Activated CD8-positive, alpha-beta memory T cell treated with anti-CD3 and anti-CD28 coated beads, Interleukin-2, amount 50 U/mL, for 24 hours (primary cell): Measurements from ENCODE around the gene CNTNAP5.
"Not testable (repeated sequence)": the region's sequence is repeated elsewhere in the genome, so short reads cannot be mapped to it uniquely, and the experiment has no call there.

Source experiments
- DNase-seq: peaks from one replicate; pipeline ENCODE4 v3.0.0-alpha.2; 2020; ENCODE audit errors: extremely low read depth

CNTNAP5 gene

DNA sequence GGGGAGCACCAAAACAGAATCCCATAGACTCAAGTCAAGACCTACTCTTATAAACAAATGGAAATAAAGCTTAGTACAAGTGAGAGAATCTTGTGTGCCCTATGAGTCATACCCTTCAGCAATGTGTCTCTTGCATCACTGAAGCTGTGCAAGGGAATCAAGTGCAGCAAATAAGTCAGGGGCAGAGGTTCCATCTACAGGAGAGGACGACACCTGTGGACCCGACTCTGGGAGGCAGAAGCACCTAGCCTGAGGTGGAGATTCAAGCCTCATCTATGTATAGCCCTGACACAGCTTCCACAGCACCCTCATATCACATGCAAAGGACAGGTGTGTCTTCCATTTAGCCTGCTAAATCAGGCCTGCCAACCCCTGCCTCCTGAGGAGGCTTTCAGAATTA is 298.2 kb downstream of the CNTNAP5 start:
- no peak for DNase-seq

DNA sequence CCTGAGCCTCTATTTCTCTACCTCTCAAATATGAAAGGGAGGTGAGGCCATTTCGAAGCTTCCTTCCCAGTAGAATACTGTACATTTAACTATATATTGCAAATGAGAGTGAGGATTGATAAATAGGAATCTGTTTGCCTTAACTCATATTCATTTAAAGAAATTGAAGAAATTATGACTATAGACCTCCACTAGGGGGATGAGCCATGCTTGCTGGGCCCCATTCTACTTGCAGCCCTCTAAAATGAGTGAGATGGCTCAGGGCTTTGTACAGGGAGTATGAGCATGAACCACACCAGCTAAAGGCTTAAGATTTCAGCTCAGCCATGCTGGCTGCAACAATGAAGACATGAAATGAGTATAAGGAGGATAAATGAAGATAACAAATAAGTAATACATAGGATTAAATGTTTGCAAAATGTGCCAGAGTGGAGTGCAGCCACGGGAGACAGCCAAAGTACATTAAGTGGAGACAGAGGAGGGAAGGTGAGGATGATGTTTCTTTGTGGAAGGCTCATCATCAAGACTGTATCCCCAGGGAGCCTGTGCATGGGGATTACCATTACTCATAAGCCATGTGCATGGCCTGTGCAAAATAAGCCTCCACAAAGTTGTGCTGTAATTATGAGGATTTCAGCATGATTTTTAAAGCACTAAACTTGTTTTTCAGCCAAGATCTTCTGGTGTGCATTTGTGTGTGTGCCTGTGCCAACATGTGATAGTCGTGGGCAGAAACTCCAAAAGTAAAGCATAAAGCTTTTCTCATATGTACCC is 300.8 kb downstream of the CNTNAP5 start:
- DNase-seq, result no peak

DNA sequence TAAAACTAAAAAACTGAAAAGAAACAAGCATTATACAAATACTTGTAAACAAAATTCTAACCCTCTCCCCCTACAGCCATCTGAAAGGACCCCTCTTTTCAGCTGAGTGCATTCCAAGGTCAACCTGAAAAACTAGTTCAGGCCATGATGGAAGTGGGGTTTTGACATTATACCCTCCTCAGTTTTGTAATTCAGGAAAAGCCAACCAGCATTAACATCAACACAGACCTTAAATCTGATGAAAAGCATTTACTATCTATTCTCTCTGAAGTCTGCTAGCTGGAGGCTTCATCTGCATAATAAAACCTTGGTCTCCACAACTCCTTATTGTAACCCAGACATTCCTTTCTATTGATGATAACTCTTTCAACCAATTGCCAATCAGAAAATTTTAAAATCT is 302.2 kb downstream of the CNTNAP5 start:
- DNase-seq, result no peak

- DNase-seq, result no peak
Observed at GRCh38 chr2:124328397-124328796, 303.3 kb downstream of the CNTNAP5 start.

- DNase-seq, result no peak
Observed at GRCh38 chr2:124333784-124334183, 308.7 kb downstream of the CNTNAP5 start.

DNA sequence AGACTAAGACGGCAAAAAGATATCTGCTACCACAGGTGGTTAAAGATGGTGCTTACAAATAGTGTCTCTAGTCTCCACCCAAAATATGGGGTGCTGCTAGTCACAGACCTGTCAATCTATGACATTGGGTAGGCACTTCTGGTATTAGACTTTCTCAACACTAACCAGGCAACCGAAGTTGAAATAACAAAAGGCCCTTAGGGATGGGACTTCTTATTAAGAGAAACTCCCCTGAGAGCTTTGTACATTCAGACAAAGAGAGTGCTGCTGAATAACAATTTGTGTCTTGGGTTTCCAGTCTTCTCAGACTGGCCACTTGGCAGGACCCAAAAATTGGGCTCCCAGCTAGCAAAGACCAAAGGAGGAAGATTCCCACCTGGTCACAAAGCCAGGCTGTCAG is 310.0 kb downstream of the CNTNAP5 start:
- no peak for DNase-seq

GRCh38 chr2:124339709-124340108 is 314.6 kb downstream of the CNTNAP5 start:
- no peak for DNase-seq

DNA sequence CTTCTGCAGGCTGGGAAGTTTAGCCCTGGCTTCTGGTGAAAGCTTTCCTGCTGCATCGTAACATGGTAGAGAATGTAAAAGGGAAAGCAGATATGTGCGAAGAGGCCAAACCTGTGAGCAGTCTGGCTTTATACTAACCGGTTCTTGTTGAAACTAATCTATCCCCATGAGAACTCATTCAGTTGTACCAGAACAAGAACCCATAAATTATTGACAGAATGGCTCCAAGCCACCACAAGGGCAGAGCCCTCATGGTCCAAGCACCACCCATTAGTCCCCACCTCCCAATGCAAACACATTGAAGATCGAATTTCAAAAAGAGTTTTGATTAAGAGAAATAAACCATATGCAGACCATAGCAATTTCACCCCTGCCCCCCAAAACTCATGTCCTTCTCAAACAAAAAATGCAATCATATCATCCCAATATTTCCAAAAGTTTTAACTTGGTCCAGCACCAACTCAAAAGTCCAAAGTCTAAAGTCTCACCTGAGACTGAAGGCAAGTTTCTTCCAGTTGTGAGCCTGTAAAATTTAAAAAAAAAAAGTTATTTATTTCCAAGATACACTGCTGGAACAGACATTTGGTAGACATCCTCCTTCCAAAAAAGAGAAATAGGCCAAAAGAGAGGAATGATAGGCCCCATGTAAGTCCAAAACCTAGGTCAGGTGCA is 318.9 kb downstream of the CNTNAP5 start:
- DNase-seq, result no peak

DNA sequence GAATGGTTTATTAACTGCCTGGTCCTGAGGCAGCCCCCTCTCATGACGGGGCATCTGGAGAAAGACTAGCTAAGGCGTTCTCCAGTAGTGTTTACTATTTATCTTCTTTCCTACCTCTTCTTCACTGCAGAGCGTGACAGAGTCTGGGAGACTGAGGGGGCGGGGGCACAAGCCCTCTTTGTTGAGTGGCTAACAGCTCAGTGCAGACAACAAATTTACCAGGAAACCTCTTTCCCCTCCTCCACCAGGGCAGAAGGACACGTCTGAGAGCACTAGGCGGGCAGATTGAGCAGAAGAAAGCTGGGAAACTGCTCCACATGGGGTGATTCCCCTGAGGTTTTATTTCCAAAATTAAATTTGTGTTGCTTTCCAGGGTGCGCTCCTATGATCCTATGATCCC is 322.1 kb downstream of the CNTNAP5 start:
- no peak for DNase-seq

DNA sequence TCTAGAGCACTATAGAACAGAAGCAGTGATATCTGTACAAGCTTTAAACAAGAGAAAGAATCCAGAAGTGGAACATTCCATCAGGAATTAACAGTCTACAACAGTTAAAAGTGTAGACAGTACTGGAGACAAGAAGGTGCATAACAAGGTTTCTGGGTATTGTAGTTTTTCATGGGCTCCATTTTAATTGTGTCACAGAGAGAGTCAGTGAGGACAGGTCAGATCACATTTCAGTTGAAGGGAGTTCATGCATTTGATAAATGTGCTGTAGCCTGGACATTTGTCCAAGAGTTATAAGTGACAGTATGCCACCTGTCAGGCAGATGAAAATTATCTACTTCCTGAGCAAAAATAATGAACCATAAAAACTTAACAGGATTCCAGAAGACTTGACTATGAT is 328.6 kb downstream of the CNTNAP5 start:
- no peak for DNase-seq

DNA sequence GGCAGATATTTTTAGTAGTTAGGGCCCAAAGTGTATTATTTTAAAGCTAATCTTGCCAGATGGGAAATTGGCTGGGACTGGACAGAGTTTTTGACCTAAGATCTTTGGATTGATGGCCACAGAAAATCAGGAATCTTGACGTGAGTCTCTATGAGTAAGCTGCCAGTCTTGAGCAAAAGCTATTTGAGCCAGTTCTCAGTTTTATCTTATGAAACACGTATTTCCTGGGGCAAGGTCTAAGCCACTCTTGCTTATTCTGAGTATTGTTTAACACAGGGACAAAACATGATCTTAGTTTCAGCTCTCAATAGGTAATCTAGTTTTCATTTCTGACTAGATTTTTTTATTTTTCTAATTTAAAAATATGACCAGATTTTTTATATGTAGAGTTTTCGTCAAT is 329.4 kb downstream of the CNTNAP5 start:
- DNase-seq, result no peak

DNA sequence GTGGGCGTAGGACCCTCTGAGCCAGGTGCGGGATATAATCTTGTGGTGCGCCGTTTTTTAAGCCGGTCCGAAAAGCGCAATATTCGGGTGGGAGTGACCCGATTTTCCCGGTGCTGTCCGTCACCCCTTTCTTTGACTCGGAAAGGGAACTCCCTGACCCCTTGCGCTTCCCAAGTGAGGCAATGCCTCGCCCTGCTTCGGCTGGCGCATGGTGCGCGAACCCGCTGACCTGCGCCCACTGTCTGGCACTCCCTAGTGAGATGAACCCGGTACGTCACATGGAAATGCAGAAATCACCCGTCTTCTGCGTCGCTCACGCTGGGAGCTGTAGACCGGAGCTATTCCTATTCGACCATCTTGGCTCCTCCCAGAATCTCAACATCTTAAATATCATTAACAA is 336.9 kb downstream of the CNTNAP5 start:
- DNase-seq, result not testable (repeated sequence)

DNA sequence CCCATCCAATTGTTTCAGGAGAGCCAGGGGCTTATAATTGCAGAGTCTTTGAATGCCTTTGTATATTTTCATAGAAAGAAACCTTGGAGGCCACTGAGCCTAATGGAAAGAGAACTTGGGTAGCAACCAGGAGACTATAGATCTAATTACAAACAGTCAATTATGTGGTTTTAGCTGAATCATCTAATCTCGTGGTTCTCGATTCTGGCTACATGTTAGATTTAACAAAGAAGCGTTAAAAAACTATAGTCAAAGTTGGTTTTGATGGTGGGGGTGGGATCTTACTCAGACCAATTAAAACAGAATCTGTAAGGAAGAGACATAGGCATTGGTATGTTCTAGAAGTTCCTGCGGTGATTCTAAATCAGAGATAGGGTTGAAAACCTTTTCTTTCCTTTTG is 344.1 kb downstream of the CNTNAP5 start:
- DNase-seq, result no peak

DNA sequence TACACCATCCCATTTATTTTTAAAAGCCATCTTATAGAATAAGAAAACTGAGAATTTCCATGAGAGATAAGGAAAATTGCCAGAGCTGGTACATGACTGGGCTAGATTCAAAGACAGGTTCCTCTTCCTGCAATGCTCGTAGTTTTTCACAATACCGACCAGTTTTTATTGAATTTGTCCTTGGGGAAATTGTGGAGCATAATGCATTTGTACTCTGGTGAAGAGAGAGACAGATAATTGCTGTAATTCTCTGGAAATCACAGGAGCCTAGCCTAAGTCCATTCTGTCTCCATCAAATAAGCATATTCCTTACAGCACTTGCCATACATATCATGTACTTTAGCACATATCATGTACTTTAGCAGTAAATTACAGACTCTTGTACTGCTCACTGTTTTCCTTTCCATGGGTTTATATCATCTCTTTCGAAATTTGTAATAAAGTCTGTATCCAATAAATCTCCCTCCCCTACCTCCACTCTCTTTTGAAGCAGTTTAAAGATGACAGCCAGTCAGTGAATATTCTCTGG is 355.2 kb downstream of the CNTNAP5 start:
- DNase-seq, result no peak

- DNase-seq, result no peak
Observed at GRCh38 chr2:124382067-124382618, 357.1 kb downstream of the CNTNAP5 start.

DNA sequence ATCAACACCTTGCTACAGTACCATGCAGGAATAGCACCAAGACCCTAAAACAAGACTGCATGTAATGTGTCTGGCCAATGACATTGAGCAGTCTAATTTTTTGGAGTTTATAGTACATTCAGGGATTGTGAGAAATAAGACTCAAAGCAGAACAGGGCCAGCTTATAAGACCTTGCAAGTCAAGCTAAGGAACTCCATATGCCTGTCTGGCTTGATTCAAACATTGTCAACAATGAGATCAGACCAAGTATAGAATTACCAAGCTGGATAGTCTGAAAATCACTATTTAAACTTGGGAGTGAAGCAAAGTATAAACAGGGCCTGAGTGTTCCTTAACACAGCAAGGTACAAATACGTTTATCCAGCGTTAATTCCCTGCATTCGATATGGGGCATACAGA is 370.9 kb downstream of the CNTNAP5 start:
- no peak for DNase-seq

- no peak for DNase-seq
Observed at GRCh38 chr2:124402274-124402673, 377.2 kb downstream of the CNTNAP5 start.

- DNase-seq, result not testable (repeated sequence)
Observed at GRCh38 chr2:124407836-124408534, 382.9 kb downstream of the CNTNAP5 start.

- no peak for DNase-seq
Observed at GRCh38 chr2:124424074-124424473, 399.0 kb downstream of the CNTNAP5 start.

- DNase-seq, result no peak
Observed at GRCh38 chr2:124426122-124426521, 401.0 kb downstream of the CNTNAP5 start.

DNA sequence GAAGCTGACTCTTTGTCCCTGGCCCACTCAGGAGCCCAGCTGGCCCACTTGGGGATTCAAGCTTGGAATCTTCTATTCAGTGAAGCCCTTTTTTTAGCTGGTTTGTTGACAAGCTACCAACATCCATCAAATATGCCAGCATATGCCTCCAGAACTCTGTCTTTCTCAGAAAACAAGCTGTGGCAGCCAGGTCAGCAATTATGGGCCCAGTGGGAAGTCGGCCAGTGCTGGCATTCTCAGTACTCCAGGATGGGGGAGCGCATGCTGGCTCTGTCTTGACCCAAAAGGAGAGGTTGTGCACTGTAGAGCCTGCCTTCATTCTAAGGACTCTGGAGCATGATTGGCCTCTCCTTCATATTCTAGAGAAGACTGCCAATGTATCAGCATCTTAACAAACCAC is 401.5 kb downstream of the CNTNAP5 start:
- DNase-seq, result no peak

GRCh38 chr2:124437811-124438210 is 412.7 kb downstream of the CNTNAP5 start:
- DNase-seq, result no peak
